ENCODE results near the gene CHST6.
A peak's percentile ranks its signal among the peaks of the same experiment; 100 is the strongest.
"Not testable (repeated sequence)": the region's sequence is repeated elsewhere in the genome, so short reads cannot be mapped to it uniquely, and the experiment has no call there.

Gene CHST6

GRCh38 chr16:75502916-75503605 is 7.8 kb upstream of the CHST6 start:
- no peak for DNase-seq

GRCh38 chr16:75501820-75502219 is 6.6 kb upstream of the CHST6 start:
- not testable (repeated sequence) for DNase-seq

GRCh38 chr16:75501359-75501758 is 6.1 kb upstream of the CHST6 start:
- DNase-seq, result no peak

GRCh38 chr16:75498605-75499322 is 3.5 kb upstream of the CHST6 start:
- DNase-seq, result peak; percentile 29

- no peak for DNase-seq
These were observed 2.3 kb upstream of the CHST6 start for GRCh38 chr16:75497558-75497957.

- no peak for DNase-seq
These were observed 573 bp downstream of the CHST6 start for GRCh38 chr16:75494661-75495075.

GRCh38 chr16:75494184-75494583 is 1.1 kb downstream of the CHST6 start:
- no peak for DNase-seq

GRCh38 chr16:75491876-75492275 is 3.4 kb downstream of the CHST6 start:
- DNase-seq, result peak; percentile 65

GRCh38 chr16:75488322-75488721 is 6.9 kb downstream of the CHST6 start:
- no peak for DNase-seq

- no peak for DNase-seq
These were observed 8.4 kb downstream of the CHST6 start for GRCh38 chr16:75486676-75487313.

GRCh38 chr16:75486014-75486675 is 9.1 kb downstream of the CHST6 start:
- peak; percentile 52 for DNase-seq

- no peak for DNase-seq
These were observed 9.8 kb downstream of the CHST6 start for GRCh38 chr16:75485230-75486013.

GRCh38 chr16:75483222-75483621 is 12.0 kb downstream of the CHST6 start:
- DNase-seq, result no peak

- peak; percentile 8 for DNase-seq
These were observed 12.6 kb downstream of the CHST6 start for GRCh38 chr16:75482434-75483205.

- DNase-seq, result no peak
These were observed 13.8 kb downstream of the CHST6 start for GRCh38 chr16:75481475-75481874.

- no peak for DNase-seq
These were observed 15.7 kb downstream of the CHST6 start for GRCh38 chr16:75479421-75479990.

- DNase-seq, result no peak
These were observed 16.5 kb downstream of the CHST6 start for GRCh38 chr16:75478480-75479345.

- peak; percentile 59 for DNase-seq
These were observed 17.4 kb downstream of the CHST6 start for GRCh38 chr16:75477680-75478473.

- no peak for DNase-seq
These were observed 18.4 kb downstream of the CHST6 start for GRCh38 chr16:75476817-75477216.

- DNase-seq, result no peak
These were observed 19.8 kb downstream of the CHST6 start for GRCh38 chr16:75475420-75475847.
